SK-N-MC (cell line): ENCODE data around the gene CMIP.

Experiments
- EZH2 ChIP-seq: fragments of 200-600 bp; sonication (generic); IDR thresholded peaks from one replicate; pipeline ENCODE4 v1.6.1; 2017; ENCODE audit warnings: antibody characterized with exemption
- POLR2AphosphoS5 ChIP-seq: IDR thresholded peaks from 2 replicates; pipeline ENCODE4 v1.6.1; 2012; ENCODE audit warnings: mild to moderate bottlenecking, low read depth, low read length, borderline replicate concordance

DNA sequence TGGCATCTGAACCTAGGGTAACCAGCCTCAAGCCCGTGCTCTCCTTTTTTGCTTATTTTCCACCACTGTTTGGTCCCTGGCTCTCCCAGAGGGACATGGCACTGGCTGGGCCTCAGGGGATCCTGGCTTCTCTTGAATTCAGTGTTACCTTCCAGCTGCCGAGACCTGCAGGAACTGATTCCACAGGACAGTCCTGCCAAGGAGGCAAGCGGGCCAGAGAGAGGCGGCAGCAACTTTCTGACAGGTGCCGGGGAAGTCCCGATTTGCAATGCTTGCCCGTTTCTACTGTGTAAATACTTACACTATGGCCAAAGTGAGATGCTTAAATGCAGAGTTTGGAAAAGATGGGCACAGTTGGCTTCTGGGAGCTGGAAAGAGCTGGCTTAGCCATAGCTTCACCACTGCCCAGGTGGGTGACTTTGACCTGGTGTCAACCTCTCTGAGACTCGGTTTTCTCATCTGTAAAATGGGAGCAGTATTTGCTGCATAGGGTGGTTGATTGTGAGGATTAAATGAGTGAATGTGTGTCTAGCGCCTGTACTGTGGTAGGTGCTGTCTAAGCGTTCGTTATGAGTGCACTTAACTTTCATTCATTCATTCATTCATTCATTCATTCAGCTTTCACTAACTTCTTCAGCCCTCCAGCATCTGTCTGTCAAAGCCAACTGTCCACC, 124.9 kb downstream of the CMIP start:
- TF ChIP-seq EZH2 (no peak), POLR2AphosphoS5 (no peak)
